Parathyroid adenoma (tissue), 2 donors: ENCODE data around the gene CLASP1.
"Not testable (repeated sequence)": the region's sequence is repeated elsewhere in the genome, so short reads cannot be mapped to it uniquely, and the experiment has no call there.

ENCODE experiments used
- H2AFZ ChIP-seq: fragments of 300-600 bp; sonication (generic); one replicate; pipeline ENCODE4 v1.7.0; 2017; ENCODE audit warnings: antibody characterized with exemption, mild to moderate bottlenecking
- H3K27ac ChIP-seq: fragments of 300-600 bp; sonication (generic); one replicate; pipeline ENCODE4 v1.7.0; 2017
- H3K27me3 ChIP-seq: fragments of 300-600 bp; sonication (generic); one replicate; pipeline ENCODE4 v1.7.0; 2017; ENCODE audit warnings: low read length; ENCODE audit not compliant: control insufficient read depth, insufficient read depth
- H3K36me3 ChIP-seq: fragments of 300-600 bp; sonication (generic); one replicate; pipeline ENCODE4 v1.7.0; 2017; ENCODE audit warnings: low read length; ENCODE audit not compliant: control insufficient read depth, insufficient read depth
- H3K4me1 ChIP-seq: fragments of 300-600 bp; sonication (generic); one replicate; pipeline ENCODE4 v1.7.0; 2017; ENCODE audit warnings: control low read depth
- H3K4me2 ChIP-seq: fragments of 300-600 bp; sonication (generic); one replicate; pipeline ENCODE4 v1.7.0; 2017; ENCODE audit warnings: low read length
- H3K4me3 ChIP-seq: fragments of 300-600 bp; sonication (generic); one replicate; pipeline ENCODE4 v1.7.0; 2017; ENCODE audit warnings: low read depth, low read length
- H3K79me2 ChIP-seq: fragments of 300-600 bp; sonication (generic); one replicate; pipeline ENCODE4 v1.7.0; 2017; ENCODE audit warnings: control low read depth
- H3K9ac ChIP-seq: fragments of 300-600 bp; sonication (generic); one replicate; pipeline ENCODE4 v1.7.0; 2017; ENCODE audit warnings: mild to moderate bottlenecking
- H3K9me3 ChIP-seq: fragments of 300-600 bp; sonication (generic); one replicate; pipeline ENCODE4 v1.7.0; 2017; ENCODE audit warnings: low read length; ENCODE audit not compliant: control insufficient read depth
- TF ChIP-seq, protein P1 (sequence below): fragments of 300-600 bp; sonication (generic); IDR thresholded peaks from one replicate; pipeline ENCODE4 v1.7.0; 2017; ENCODE audit warnings: antibody characterized with exemption, mild to moderate bottlenecking
- donor health status: primary hyperparathyroidism.

CLASP1 gene

GRCh38 chr2:121565389-121566250, 83.6 kb downstream of the CLASP1 start:
- Histone ChIP-seq H3K4me1 (peaks cover 21% of the 10 kb centered on the region), H3K4me3 (no peak overlapping the region), H3K27ac (peak overlapping the region; percentile 8), H3K9me3 (no peaks in the 10 kb centered on the region), H3K4me2 (no peak overlapping the region), H3K36me3 (no peaks in the 10 kb centered on the region), H3K27me3 (no peaks in the 10 kb centered on the region), H2AFZ (no peak overlapping the region), H3K79me2 (peaks cover 20% of the 10 kb centered on the region), H3K9ac (no peak overlapping the region)
- TF ChIP-seq, protein P1, sequence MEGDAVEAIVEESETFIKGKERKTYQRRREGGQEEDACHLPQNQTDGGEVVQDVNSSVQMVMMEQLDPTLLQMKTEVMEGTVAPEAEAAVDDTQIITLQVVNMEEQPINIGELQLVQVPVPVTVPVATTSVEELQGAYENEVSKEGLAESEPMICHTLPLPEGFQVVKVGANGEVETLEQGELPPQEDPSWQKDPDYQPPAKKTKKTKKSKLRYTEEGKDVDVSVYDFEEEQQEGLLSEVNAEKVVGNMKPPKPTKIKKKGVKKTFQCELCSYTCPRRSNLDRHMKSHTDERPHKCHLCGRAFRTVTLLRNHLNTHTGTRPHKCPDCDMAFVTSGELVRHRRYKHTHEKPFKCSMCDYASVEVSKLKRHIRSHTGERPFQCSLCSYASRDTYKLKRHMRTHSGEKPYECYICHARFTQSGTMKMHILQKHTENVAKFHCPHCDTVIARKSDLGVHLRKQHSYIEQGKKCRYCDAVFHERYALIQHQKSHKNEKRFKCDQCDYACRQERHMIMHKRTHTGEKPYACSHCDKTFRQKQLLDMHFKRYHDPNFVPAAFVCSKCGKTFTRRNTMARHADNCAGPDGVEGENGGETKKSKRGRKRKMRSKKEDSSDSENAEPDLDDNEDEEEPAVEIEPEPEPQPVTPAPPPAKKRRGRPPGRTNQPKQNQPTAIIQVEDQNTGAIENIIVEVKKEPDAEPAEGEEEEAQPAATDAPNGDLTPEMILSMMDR, result no peak

GRCh38 chr2:121564905-121565304, 84.4 kb downstream of the CLASP1 start:
- H3K36me3 ChIP-seq, result no peaks in the 10 kb centered on the region
- peaks cover 21% of the 10 kb centered on the region for H3K4me1 ChIP-seq
- H3K4me2 ChIP-seq, result no peak overlapping the region
- no peak overlapping the region for H3K4me3 ChIP-seq
- peak overlapping the region; percentile 8 for H3K27ac ChIP-seq
- no peak overlapping the region for H2AFZ ChIP-seq
- TF ChIP-seq, protein P1, result no peak
- peaks cover 23% of the 10 kb centered on the region for H3K79me2 ChIP-seq
- H3K9ac ChIP-seq, result no peak overlapping the region
- H3K27me3 ChIP-seq, result no peaks in the 10 kb centered on the region
- no peaks in the 10 kb centered on the region for H3K9me3 ChIP-seq

GRCh38 chr2:121563754-121564153, 85.5 kb downstream of the CLASP1 start:
- H3K27ac ChIP-seq, H3K9ac ChIP-seq, H2AFZ ChIP-seq, H3K9me3 ChIP-seq, H3K27me3 ChIP-seq, H3K4me3 ChIP-seq, H3K4me2 ChIP-seq, H3K36me3 ChIP-seq: not testable (repeated sequence)
- Histone ChIP-seq H3K4me1 (peaks cover 21% of the 10 kb centered on the region), H3K79me2 (peaks cover 29% of the 10 kb centered on the region)

DNA sequence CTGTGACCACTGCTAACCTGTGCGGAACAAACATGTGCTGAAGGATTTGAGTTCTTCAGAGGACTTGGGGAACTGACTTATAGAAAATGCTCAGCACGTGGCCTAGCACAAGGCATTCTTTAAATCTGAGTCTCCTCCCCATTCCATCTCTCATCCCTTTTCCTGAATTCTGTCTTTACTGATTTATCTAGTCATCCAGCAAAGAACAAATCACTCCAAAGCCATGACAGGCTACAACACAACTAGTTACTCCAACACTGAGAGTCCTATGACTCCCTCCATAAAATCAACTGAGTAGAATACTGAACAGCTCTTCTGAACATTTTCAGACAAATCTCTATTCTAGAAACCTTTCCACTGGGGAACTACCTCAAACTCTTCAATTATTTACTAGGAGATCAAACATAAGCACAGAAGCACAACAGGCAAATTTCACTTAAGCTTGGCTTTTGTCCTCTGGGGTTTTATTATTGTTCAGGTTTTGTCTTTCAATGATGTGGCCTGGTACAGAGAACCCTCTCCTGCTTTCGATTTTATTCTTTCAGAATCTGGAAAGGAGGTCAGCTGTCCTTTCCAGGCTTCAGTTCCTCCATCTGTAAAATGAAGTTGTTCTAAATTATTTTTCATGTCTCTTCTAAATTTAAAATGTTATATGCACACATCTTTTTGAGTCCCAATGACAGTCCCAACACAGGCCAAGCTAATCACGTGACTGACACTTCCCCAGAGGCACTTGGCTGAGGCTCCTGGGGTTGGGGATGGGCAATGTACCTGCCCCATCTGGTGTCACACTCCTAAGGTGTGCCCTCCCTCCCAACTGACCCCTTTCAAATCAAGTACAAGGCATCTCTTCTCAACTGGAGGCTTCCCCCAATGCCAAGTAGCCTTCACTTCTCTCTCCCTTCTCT, 86.7 kb downstream of the CLASP1 start:
- Histone ChIP-seq H3K79me2 (peaks cover 39% of the 10 kb centered on the region), H3K4me3 (no peak overlapping the region), H3K9ac (no peak overlapping the region), H3K9me3 (no peaks in the 10 kb centered on the region), H3K27ac (no peak overlapping the region), H2AFZ (no peak overlapping the region), H3K4me1 (peaks cover 21% of the 10 kb centered on the region), H3K27me3 (no peaks in the 10 kb centered on the region), H3K36me3 (no peaks in the 10 kb centered on the region), H3K4me2 (no peak overlapping the region)
- TF ChIP-seq, protein P1, result no peak

DNA sequence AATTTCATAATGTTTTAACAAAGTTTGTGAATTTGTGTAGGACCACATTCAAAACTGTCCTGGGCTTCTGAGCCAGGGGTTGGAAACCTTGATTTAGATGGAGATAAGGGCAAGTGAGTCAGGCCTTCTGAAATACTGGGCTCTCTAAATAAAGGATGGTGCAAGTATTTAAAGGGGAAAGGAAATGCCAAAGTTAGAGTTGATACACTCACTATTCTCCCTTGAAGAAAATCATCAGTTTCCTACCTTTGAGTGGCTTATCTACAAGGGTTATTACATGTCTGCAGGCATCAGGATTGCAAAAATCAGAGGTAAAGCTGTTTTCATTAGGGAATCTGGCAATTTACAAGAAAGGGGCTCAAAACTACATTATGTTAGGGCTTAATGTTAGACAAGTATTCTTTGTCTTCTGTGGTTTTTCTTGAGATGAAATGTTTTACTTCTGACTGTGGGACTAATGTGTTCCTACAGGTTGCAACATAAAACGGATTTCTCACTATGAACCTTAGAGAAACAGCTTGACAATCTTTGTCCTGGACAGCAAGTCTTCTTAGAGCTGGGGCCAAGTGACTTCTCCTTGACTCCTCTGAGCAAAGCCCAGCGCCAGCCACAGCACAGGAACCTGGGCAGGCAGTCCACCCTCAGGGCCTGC, 87.5 kb downstream of the CLASP1 start:
- Histone ChIP-seq H3K9ac (no peak overlapping the region), H2AFZ (no peak overlapping the region), H3K27ac (no peak overlapping the region), H3K4me1 (peaks cover 21% of the 10 kb centered on the region), H3K36me3 (no peaks in the 10 kb centered on the region), H3K4me3 (no peak overlapping the region), H3K4me2 (no peak overlapping the region), H3K79me2 (peaks cover 39% of the 10 kb centered on the region), H3K27me3 (no peaks in the 10 kb centered on the region), H3K9me3 (no peaks in the 10 kb centered on the region)
- TF ChIP-seq, protein P1, result no peak
